Gastrocnemius medialis (tissue), 4 donors: ENCODE results near the gene NOS2. TPM values are rescaled to one million over a fixed set of nuclear protein-coding genes. Genes with fewer than 3 reads are reported as not detected.

ENCODE experiments used
- ATAC-seq, 2 donors: fragments of 150-250 bp; one replicate each; pipeline ENCODE4 v1.9.1; 2016
- DNase-seq, 2 donors: peaks; one replicate each; pipeline ENCODE4 v3.0.0-alpha.2; 2019
- H3K27ac ChIP-seq, 4 donors: fragments of 200-600 bp; sonication (generic); 1 replicate in 1 of 4; 2 replicates in 3 of 4; pipeline ENCODE4 v1.5.1; 2016 to 2018; ENCODE audit warnings: mild to moderate bottlenecking in 2 of 4, moderate library complexity in 1 of 4
- H3K27me3 ChIP-seq, 3 donors: fragments of 200-600 bp; sonication (generic) in 2 of 3; 1 replicate in 1 of 3; 2 replicates in 2 of 3; pipeline versions ENCODE4 v1.5.1 to v1.6.0; 2016 to 2019; ENCODE audit warnings: mild to moderate bottlenecking in 1 of 3, moderate library complexity in 1 of 3
- H3K36me3 ChIP-seq, 2 donors: fragments of 200-600 bp; sonication (generic) in 1 of 2; one replicate each; pipeline ENCODE4 v1.5.1; 2017 to 2018
- H3K4me1 ChIP-seq, 2 donors: fragments of 200-600 bp; sonication (generic) in 1 of 2; one replicate each; pipeline ENCODE4 v1.5.1; 2016 to 2017; ENCODE audit warnings: mild to moderate bottlenecking in 2 of 2
- H3K4me3 ChIP-seq, 4 donors: fragments of 200-600 bp; sonication (generic) in 3 of 4; 1 replicate in 1 of 4; 2 replicates in 3 of 4; pipeline ENCODE4 v1.5.1; 2016 to 2019; ENCODE audit warnings: mild to moderate bottlenecking in 2 of 4
- H3K9me3 ChIP-seq, 3 donors: fragments of 200-600 bp; sonication (generic) in 2 of 3; 1 replicate in 1 of 3; 2 replicates in 2 of 3; pipeline ENCODE4 v1.5.1; 2016 to 2019
- CTCF ChIP-seq, 5 experiments: fragments of 450-650 bp in 3 of 5; fragments of 200-600 bp in 2 of 5; sonication (generic) in 2 of 5; IDR thresholded peaks in 4 of 5; conservative IDR thresholded peaks in 1 of 5; 1 replicate in 4 of 5; 2 replicates in 1 of 5; pipeline ENCODE4 v1.5.1; 2016 to 2019; ENCODE audit warnings: antibody characterized with exemption in 5 of 5, mild to moderate bottlenecking in 3 of 5, moderate library complexity in 3 of 5
- POLR2A ChIP-seq, 2 donors: fragments of 450-650 bp; IDR thresholded peaks; one replicate each; pipeline ENCODE4 v1.6.1; 2017; ENCODE audit warnings: antibody characterized with exemption in 2 of 2, mild to moderate bottlenecking in 2 of 2, moderate library complexity in 2 of 2
- in situ Hi-C, 4 donors: fragments of 200-750 bp; cut with MboI; loops; one replicate each; pipeline versions ENCODE4 v1.15.0 to v1.8.0; 2017; ENCODE audit warnings: low sequenced_read_pairs in 4 of 4
- intact Hi-C: fragments of 100-400 bp; cut with DNase I; formaldehyde crosslinking; loops from one replicate; pipeline ENCODE4 v1.15.1; 2023; ENCODE audit warnings: low total_unique reads
- total RNA-seq, 4 donors: library from RNA; depleted of rRNA; stranded (reverse); fragments of >200 nt; gene quantifications; one replicate each; pipeline versions ENCODE4 v1.1.0 to v1.2.3, GENCODE V29; 2016

The NOS2 gene
- total RNA-seq, 4 donors from 2014 or later = 0.07 to 0.68 (median 0.31) TPM; not detected in 1

DNA sequence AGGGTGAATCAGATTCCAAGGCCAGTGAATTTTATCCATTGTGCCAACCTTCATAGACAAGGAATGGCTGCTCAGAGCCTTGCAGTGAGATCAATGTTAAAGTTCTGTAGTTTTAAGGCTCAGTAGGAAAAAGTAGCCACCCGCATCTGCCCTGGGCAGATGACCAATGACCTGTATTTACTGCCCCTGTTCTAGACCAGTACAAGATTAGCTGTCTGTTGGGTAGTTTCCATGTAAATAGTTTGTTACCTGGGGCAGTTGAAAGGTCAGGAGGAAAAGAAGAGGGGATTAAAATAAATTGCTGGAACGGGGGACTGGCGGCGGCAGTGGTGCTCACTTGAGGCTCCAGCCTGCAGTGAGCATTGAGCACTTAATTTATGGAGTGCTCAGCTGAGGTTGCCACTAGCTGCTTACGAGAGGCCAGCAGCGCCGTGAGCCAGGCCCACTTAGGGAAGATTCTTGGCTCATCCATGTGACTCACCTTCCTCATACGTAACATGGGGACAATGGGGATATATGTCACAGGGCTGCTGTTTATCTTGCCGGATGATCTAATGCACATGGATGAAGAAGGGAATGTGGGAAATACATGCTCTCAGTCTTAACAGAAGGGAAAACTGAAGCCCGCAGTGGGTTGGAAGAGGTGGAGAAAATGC lies 10.7 kb upstream of the NOS2 start:
- no peak overlapping the region for H3K27ac ChIP-seq
- H3K9me3 ChIP-seq = no peaks in the 10 kb centered on the region
- DNase-seq (no peak), ATAC-seq (no peak)
- no peaks in the 10 kb centered on the region for H3K36me3 ChIP-seq
- H3K27me3 ChIP-seq = no peaks in the 10 kb centered on the region
- TF ChIP-seq POLR2A (IDR thresholded peaks at IDR 0.05) (no peak), CTCF (IDR thresholded peaks at IDR 0.05 in 4 of 5, conservative IDR thresholded peaks at IDR 0.05 in 1 of 5) (no peak)
- in situ Hi-C loops (no loop called here), intact Hi-C loops (no loop called here)
- peaks cover 0 to 2% of the 10 kb centered on the region in 2 donors for H3K4me1 ChIP-seq
- no peak overlapping the region for H3K4me3 ChIP-seq

DNA sequence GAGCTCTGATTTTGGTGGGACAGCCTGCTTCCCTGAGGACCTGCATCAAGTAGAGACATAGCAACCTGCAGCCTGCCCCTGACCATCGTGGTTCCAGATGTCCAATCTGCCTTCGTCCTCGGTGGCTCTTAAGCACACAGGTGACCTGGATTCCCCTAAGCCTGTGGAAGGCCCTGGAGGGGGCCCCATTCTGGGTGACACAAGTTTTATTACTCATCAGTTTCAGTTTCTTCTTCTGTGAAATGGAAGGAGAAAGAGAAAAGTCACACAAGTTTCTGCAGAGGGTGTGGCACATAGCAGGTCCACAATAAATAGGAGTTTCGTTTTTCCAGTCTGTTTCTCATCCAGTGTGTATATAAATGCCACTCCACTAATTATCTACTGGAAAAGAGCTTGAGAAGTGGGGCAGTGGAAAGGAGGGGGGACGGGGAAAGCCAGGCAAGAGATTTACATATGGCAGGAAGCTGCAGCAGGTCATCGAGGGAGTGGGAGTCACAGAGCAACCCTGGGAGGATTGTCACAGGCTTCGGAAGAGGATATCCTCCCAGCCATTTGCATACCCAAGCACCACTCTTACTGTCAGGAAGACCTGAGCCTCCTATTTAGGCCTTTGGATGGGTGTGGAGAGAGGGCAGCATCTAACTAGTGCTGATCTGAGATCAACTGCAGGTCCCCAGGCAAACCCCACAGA lies 10.0 kb upstream of the NOS2 start:
- intact Hi-C loops = no loop called here
- Histone ChIP-seq H3K9me3 (no peaks in the 10 kb centered on the region), H3K27me3 (no peaks in the 10 kb centered on the region), H3K4me1 (peaks cover 2 to 5% of the 10 kb centered on the region in 2 donors), H3K27ac (no peak overlapping the region), H3K4me3 (no peak overlapping the region), H3K36me3 (no peaks in the 10 kb centered on the region)
- no peak for TF ChIP-seq POLR2A (IDR thresholded peaks at IDR 0.05)
- no peak for TF ChIP-seq CTCF (IDR thresholded peaks at IDR 0.05 in 4 of 5, conservative IDR thresholded peaks at IDR 0.05 in 1 of 5)
- ATAC-seq (no peak), DNase-seq (no peak)
- in situ Hi-C loops = no loop called here

DNA sequence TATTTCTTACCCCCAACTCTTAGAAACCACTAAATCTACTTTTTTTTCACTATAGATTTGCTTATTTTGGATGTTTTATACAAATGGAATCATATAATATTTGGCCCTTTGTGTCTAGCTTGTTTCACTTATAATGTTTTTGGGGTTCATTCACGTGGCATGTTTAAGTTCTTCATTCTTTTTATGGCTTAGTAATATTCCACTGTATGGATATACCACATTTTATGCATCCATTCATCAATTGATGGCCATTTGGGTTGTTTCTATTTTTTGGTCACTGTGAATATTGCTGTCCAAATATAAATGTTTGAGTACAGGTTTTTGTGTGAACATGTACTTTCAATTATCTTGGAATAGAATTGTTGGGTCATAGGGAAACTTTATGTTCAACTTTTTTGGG lies 9.2 kb upstream of the NOS2 start:
- peaks cover 2 to 5% of the 10 kb centered on the region in 2 donors for H3K4me1 ChIP-seq
- intact Hi-C loops = loop anchor here (5.0 kb wide), 1 partner anchor 443 kb away; no protein-coding TSS in a partner anchor
- TF ChIP-seq CTCF (IDR thresholded peaks at IDR 0.05 in 4 of 5, conservative IDR thresholded peaks at IDR 0.05 in 1 of 5) = no peak
- TF ChIP-seq POLR2A (IDR thresholded peaks at IDR 0.05) = no peak
- no peak overlapping the region for H3K27ac ChIP-seq
- H3K4me3 ChIP-seq = no peak overlapping the region
- ATAC-seq = no peak
- no peaks in the 10 kb centered on the region for H3K27me3 ChIP-seq
- in situ Hi-C loops = loop anchor here in 3 of 4 donors (10.0 kb wide), 1 partner anchor 85 kb away; the partner anchor contains the start of gene LYRM9 (in 3 of the 3)
- no peaks in the 10 kb centered on the region for H3K36me3 ChIP-seq
- no peak for DNase-seq
- H3K9me3 ChIP-seq = no peaks in the 10 kb centered on the region

- intact Hi-C loops (loop anchor here (5.0 kb wide), 1 partner anchor 444 kb away; no protein-coding TSS in a partner anchor), in situ Hi-C loops (loop anchor here in 3 of 4 donors (10.0 kb wide), 1 partner anchor 86 kb away; the partner anchor contains the start of gene LYRM9 (in 3 of the 3))
- Histone ChIP-seq H3K4me1 (peaks cover 2 to 5% of the 10 kb centered on the region in 2 donors), H3K27me3 (no peaks in the 10 kb centered on the region), H3K36me3 (no peaks in the 10 kb centered on the region), H3K27ac (no peak overlapping the region), H3K9me3 (no peaks in the 10 kb centered on the region), H3K4me3 (no peak overlapping the region)
- no peak for ATAC-seq
- DNase-seq = no peak
- TF ChIP-seq POLR2A (IDR thresholded peaks at IDR 0.05) = no peak
- TF ChIP-seq CTCF (IDR thresholded peaks at IDR 0.05 in 4 of 5, conservative IDR thresholded peaks at IDR 0.05 in 1 of 5) = no peak
Observed at GRCh38 chr17:27808628-27809027, 8.3 kb upstream of the NOS2 start.
